Measurements from ENCODE around the gene KCNQ4. TPM values are rescaled to one million over a fixed set of nuclear protein-coding genes. Genes with fewer than 3 reads are reported as not detected.
A peak's percentile ranks its signal among the peaks of the same experiment; 100 is the strongest.

KCNQ4 gene
- total and polyA plus RNA-seq, 2 of the 8 experiments (the other 6 are each of a cell fraction or from before 2014, with no cell fraction given), result 2.2 to 3.9 TPM

- TF ChIP-seq ASH2L (IDR thresholded peaks at IDR 0.05; ENCODE audit: low read length), result peak; percentile 92
- TF ChIP-seq CHD2 (IDR thresholded peaks at IDR 0.05; ENCODE audit: low read length), result no peak
- TF ChIP-seq SUZ12 (IDR thresholded peaks at IDR 0.05; ENCODE audit: low read length), result no peak
- TF ChIP-seq CTBP2 (IDR thresholded peaks at IDR 0.05; ENCODE audit: borderline replicate concordance, insufficient read depth, insufficient read length, low read length), result no peak
- no peak for TF ChIP-seq GTF2F1 (IDR thresholded peaks at IDR 0.05; ENCODE audit: borderline replicate concordance, low read depth, low read length)
- peak; percentile 84 for TF ChIP-seq MAX (IDR thresholded peaks at IDR 0.05)
- TF ChIP-seq POU5F1 (IDR thresholded peaks at IDR 0.05; ENCODE audit: low read depth, low read length), result no peak
- TF ChIP-seq CHD7 (IDR thresholded peaks at IDR 0.05; ENCODE audit: insufficient replicate concordance, low read length), result no peak
- 0 out of 2 replicates have a peak, but pooled peaks have one; percentile 27 for TF ChIP-seq SP1 (IDR thresholded peaks at IDR 0.05; ENCODE audit: low read depth, low read length)
- TF ChIP-seq CREB1 (IDR thresholded peaks at IDR 0.05), result no peak
- peak in 1 of 2 experiments; percentile 99; a peak in 2 of 4 replicates for TF ChIP-seq HDAC2 (IDR thresholded peaks at IDR 0.05; ENCODE audit: borderline replicate concordance in 1 of 2, low read depth in 2 of 2, low read length in 2 of 2)
Measured at GRCh38 chr1:40802078-40802741, 18.6 kb downstream of the KCNQ4 start (continued).
